GM19238 (cell line): Measurements from ENCODE around the gene PGC.
A peak's percentile ranks its signal among the peaks of the same experiment; 100 is the strongest.

ENCODE experiments used
- DNase-seq: peaks from one replicate; pipeline ENCODE4 v3.0.0; 2011; ENCODE audit warnings: low spot score; ENCODE audit not compliant: insufficient read length

Gene PGC

DNA sequence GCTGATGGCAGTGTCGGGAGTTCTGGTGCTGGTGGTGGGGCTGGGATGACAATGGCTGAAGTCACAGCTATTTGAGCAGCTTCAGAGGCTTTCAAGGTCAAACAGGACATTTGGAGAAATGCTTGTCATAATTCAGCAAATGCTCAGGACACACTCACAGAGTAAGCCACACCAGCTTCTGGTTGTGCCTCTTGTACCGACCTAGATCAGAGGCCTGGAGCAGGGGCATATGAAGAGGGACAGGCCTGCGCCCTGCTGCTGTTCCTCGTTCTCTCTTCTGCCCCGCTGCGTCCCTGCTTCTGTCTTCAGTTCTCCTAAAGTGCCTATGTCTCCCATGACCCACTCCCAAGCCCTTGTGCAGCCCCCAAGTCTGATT is 893 bp upstream of the PGC start:
- no peak for DNase-seq

DNA sequence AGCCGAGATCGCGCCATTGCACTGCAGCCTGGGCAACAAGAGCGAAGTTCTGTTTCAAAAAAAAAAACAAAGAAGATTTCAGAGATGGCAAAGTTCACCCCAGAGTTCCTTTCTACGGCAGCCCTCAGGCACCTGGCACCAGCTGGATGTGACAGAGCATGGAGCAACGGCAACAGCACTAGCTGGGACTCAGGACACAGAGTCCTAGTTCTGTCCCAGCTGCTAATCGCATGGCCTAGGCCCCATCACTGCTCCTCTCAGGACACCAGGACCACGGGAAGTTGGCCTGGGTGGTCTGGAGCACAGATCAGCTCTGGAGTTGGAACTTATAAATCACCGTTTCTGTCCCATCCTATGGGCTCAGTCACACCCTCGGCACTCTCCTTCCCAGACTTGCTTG is 1.1 kb downstream of the PGC start:
- DNase-seq, result no peak

GRCh38 chr6:41744236-41744787 is 2.9 kb downstream of the PGC start:
- DNase-seq, result no peak

DNA sequence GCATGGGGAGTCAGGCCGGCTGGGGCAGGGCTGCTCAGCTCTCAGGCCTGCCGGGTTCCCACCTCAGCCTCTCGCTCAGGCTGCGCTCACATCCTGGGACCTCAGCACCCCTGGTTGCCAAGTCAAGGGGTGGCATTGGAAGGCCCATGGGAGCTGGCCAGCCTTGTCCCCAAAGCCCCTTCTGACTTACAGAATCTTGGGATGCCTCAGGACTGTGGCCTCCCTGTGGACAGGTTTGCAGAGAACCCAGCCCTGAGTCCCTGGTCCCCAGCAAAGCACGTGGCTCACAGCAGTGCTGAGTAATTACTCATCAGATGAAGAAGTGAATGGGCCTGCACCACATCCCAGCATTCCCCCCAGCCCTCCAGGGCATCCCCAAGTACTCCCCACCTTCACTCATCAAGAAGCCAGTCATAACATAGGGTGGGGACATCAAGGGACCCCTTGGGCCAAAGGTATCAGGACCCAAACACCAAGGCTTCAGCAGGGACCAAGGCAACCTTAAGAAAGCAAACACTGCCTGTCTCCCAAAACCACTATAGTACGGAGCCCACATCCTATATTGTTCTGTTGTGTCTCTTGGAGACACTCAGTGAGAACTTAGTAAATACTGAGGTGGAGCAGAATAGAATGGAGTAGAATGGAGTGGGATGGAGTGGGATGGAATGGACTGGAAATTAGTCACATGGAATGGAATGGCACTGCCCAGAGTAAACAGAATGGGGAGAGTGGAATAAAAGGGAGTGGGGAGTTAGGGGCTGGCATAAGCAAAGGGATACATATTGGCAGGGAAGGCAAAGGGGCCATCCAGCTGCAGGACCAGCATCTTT is 3.6 kb downstream of the PGC start:
- no peak for DNase-seq

- DNase-seq, result no peak
Observed at GRCh38 chr6:41741625-41742490, 5.3 kb downstream of the PGC start.

- DNase-seq, result no peak
Observed at GRCh38 chr6:41740366-41741162, 6.6 kb downstream of the PGC start.

DNA sequence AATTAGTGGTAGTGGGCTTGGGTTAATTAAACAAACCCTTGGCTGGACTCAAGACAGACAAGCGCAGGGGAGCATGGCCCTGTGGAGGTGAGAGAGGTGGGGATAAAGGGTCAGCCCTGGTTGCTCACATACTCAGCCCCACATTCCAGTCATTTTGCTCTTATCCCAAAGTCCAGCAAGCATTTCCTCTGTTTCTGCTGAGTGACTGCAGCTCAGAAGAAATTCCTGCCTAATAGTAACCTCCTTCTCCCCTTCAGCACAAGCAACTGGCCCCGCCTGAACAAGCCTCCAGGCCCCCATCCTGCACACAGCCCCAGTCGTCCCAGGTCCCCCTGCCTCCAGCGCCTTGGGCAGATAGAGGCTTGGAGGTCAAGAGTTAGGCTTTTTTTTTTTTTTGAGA is 8.2 kb downstream of the PGC start:
- no peak for DNase-seq

- no peak for DNase-seq
Observed at GRCh38 chr6:41737591-41738130, 9.5 kb downstream of the PGC start.

DNA sequence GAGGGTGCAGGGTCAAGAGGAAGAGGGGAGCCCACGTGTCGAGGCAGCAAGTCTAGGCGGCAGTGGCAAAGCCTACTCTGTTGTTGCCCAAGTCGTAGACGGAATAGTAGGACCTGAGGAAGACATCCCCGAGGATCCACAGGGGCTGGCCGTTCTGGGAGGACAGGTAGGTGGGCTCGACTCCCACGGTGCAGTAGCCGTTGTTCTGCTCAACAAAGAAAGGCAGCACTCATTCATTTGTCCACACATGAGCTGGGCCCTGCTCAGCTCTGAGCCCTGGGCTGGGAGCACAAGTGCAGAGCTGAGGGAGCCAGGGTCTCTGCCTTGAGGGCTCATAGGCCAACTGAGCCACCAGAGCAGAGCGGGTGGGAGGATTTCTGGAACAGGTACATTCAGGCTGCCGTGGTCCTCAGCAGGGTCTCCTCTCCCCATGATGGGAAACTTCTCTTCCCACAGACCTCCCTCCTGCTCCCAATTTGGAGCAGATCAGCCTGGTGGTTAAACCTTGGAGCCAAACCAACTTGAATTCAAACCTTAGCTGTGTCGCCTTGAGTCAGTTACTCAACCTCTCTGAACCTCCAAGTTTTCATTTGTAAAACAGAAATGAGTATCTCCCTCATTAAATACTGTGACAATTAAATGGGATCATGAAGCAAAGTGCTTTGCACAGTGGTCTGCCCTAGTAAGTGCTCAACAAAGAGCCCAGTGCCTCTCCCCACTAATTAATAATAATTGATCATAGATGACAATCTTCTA is 10.2 kb downstream of the PGC start:
- no peak for DNase-seq

- DNase-seq, result no peak
Observed at GRCh38 chr6:41736186-41736733, 10.9 kb downstream of the PGC start.

GRCh38 chr6:41735427-41736185 is 11.6 kb downstream of the PGC start, which contains the start of gene TFEB:
Gene TFEB, minus strand, starts transcription at chr6:41735608. Its CDS starts 44,395 bp downstream, at chr6:41691213.
- peak; percentile 98 for DNase-seq

DNA sequence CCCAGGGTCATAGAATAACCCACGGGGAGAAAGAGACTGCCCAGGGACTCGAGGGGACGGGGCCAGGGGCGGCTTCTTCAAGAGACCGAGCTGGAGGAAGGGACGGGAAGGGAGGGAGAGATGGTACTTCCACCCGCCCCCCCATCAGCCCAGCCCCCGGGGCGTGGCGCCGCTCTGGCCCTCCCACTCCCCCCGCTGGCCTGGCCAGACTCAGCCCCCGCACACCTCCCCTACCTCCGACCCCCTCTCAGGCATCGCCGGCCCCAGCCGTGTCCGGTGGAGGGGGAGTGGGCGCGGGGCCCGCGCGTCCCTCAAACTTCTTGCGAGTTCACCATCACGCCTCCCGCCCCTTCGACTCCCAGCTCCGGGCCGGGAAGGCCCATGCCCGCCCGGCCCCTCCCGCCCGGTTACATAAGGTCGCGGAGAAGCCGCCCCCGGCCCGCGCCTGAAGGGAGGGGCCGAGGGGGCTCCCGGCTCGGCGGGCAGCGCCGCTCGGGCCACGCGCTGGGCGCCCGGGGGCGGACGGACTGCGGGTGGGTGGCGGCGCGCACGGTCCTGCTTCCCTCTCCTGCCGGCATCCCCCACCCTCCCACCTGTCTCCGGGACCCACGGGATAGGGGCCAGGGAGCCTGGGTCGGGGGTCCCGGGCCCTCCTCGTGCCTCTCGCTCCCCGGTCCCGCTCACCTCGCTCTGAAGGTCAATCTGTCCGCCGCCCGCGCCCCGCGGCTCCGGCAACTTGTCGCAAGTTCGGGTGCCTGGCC is 12.4 kb downstream of the PGC start:
- peak; percentile 89 for DNase-seq

DNA sequence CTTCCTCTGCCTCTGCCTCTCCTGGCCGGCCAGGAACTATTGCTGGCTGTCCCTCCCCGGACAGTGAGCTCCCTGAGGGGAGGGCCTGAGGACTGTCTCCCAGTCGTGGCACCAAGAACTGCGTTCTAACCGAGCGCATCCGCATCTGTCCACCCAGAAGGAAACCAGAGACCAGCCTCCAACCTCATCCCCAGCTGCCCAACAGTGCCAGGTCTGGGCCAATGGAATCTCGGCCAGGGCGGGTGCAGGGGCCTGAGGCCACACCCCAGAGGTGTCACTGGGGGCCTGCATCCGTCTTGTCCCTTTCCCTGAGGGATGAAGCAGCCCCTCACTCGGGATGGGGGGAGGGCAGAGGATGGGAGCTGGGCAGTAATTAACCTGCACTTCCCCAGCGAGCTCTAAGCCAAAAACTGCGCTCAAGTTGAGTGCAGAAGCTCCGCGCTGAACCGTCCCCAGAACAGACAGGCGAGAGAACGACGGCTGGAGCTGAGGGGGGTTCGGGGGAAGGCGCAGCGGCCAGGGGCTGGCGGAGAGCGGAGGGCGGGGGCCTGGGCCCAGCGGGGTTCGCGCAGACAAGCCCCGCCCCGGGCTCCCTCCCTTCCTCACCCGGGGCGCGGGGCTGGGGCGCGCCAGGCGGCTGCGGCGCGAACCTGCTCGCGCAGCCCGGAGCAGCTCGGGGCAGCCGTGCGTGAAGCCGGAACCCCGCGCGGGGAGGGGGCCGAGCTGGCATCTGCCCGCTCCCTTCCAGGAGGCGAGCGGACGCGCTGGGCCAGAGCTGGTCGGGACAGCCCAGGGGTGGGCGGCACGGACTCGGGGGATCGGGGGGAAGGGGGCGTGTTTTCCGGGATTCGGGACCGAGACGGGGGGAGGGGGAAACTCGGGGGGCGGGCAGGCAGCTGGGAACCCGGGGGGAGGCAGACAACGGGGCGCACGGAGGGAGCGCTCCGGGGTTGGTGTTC is 13.2 kb downstream of the PGC start:
- DNase-seq, result peak; percentile 95

DNA sequence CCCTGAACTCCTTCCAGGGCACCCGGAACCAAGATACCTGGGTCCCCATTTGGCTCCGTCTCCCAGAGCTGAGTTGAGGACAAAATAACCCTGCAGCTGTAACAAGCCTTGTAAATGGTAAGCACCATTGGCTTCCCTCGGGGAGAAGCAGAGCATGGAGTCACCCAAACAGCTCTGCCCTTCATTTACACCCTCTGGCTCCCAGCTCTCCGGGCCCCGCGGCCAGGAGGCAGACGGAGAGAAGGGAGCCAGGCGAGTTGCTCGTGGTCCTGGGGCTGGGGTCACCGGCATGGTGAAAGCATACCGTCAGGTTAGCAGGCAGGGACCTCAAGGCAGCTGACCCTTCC is 13.9 kb downstream of the PGC start:
- DNase-seq, result no peak

DNA sequence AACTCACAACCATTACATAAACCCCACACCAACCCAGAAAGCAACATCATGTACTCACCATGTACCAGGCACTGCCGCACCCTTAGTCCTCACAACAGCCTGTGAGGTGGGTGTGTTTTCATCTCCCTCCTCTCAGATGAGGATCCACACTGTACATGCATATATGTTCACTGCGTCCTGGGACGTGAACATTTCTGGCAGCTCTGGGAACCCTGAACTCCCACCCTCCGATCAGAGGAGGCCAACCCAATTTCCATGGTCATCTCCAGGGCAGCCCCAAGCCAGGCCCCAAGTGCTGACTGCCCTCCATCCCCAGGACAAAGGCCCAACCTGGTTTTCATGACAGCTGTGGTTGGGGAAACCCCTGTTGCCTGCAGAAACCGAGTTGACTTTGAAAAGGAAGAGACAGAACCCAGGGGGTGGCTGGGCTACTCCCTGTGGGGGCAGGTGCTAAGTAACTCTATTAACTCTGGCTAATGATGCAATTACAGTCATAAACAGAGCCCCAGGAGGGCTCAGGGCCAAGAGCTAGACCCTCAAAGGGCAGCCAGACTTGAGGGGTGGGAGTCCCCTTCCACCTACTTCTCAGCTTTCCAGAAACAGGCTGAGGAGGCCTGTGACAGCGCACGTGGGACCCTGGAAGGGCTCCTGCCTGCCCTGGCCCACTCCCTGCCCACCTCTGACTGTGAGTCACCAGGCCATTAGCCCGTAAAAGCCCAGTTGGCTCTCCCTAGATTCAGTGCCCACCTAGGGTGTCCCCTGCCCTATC is 14.4 kb downstream of the PGC start:
- DNase-seq, result peak; percentile 86

GRCh38 chr6:41732149-41732548 is 15.0 kb downstream of the PGC start:
- no peak for DNase-seq
